ENCODE results near the gene GM2A. TPM values are rescaled to one million over a fixed set of nuclear protein-coding genes. Genes with fewer than 3 reads are reported as not detected.

GM2A gene
- 31.9 and 38.0 TPM in 2 replicates for total RNA-seq

GRCh38 chr5:151252762-151253604 lies at the start of gene GM2A:
TSS of gene GM2A (plus strand) at chr5:151253185. CDS start at chr5:151253217, 32 bp downstream.

GRCh38 chr5:151223447-151224264 lies 29.3 kb upstream of the GM2A start, which contains the start of gene CCDC69:
TSS of gene CCDC69 (minus strand) at chr5:151224092. CDS start at chr5:151223970, 122 bp downstream.

GRCh38 chr5:151303666-151304065 lies 50.7 kb downstream of the GM2A start, which contains the start of gene SLC36A3:
TSS of gene SLC36A3 (minus strand) at chr5:151303766. CDS start at chr5:151303354, 412 bp downstream.

Other genes starting within 250 kb of the GM2A start
- gene GPX3, start 232.6 kb upstream of the GM2A start, total RNA-seq: 106 and 133 TPM in 2 replicates
- gene TNIP1, start 172.2 kb upstream of the GM2A start, total RNA-seq: 52.5 and 55.9 TPM in 2 replicates
- gene ANXA6, start 95.4 kb upstream of the GM2A start, total RNA-seq: 329 and 341 TPM in 2 replicates
- 6.8 and 12.9 TPM in 2 replicates for gene CCDC69, start 29.1 kb upstream of the GM2A start, total RNA-seq
- gene SLC36A3, start 50.6 kb downstream of the GM2A start, total RNA-seq: not detected in 2 replicates
- not detected in 2 replicates for gene SLC36A2, start 94.4 kb downstream of the GM2A start, total RNA-seq
- gene SLC36A1, start 194.4 kb downstream of the GM2A start, total RNA-seq: 4.6 and 10.0 TPM in 2 replicates

Measured in pericardium fibroblast (primary cell).